CD4-positive, alpha-beta T cell treated with Interleukin-1 beta for 1 hour (primary cell): ENCODE data around the gene PRM3.

Experiments used
- DNase-seq, 2 donors: peaks; one replicate each; pipeline ENCODE4 v3.0.0-alpha.2; 2020 to 2022

Gene PRM3

DNA sequence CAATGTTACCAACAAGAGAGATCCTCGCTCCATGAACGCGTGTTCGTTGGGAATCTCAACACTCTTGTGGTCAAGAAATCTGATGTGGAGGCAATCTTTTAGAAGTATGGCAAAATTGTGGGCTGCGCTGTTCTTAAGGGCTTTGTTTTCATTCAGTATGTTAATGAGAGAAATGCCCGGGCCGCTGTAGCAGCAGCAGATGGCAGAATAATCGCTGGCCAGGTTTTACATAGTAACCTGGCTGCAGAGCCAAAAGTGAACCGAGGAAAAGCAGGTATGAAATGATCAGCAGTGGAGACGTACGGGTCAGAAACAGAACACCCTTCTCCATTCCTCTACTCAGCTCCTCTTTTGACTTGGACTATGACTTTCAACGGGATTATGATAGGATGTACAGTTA is 30.8 kb downstream of the PRM3 start:
- no peak for DNase-seq

DNA sequence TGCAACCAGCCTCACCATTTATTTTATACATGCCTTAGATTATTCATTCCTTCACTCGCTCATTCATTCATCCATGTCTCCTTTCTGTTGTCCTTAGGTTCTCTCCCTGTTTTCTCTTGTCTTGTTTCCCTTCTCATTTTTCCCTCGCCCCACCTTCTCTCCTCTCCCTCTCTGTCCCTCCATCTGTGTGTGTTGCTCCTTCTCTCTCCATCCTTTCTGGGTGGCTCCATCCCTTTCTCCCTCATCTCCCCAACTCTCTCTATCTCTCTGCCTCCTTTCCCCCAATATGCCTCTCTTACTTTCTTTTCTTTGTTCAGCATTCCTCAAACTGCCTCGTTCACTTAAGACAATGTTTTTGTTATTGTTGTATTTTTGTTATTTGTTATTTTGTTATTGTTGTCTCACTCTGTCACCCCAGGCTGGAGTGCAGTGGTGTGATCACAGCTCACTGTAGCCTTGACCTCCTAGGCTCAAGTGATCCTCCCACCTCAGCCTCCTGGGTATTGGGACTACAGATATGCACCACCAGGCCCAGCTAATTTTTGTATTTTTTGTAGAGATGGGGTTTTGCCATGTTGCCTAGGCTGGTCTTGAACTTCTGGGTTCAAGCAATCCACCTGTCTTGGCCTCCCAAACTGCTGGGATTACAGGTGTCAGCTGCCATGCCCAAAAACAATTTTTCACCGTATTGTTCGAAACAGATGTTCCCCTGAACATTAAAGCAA is 31.8 kb downstream of the PRM3 start:
- DNase-seq = no peak

DNA sequence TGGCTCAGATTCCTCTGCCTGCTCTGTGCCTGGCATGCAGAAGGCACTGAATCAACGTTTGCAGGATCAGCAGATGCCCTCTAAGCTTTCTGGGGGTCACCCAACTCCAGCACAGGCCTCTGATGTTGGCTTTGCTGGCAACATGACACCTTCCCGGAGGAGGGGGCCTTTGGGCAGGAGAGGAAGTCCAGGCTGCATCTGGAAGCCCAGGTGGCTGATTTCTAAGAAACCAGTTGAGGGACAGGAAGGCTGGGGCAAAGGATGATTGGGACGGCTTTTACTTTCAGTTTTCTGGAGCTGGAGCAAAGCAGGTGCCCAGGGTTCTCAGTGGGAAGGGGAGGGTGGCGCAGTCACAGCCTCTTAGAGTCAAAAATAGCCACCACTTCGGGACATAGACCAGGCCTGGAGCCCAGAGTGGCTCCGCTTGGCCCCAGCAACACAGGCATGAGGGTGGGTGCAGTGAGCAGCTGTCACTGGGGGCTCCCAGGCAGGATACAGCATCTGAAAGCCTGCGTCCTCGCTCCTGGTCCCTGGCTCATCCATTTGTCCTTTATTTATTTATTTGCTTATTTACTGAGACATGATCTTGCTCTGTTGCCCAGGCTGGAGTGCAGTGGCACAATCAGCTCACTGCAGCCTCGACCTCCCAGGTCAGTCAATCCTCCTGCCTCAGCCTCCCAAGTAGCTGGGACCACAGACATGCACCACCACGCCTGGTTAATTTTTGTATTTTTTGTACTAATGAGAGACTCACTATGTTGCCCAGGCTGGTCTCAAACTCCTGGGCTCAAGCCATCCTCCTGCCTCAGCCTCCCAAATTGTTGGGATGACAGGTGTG is 32.6 kb downstream of the PRM3 start:
- no peak for DNase-seq

GRCh38 chr16:11239644-11240632 is 33.5 kb downstream of the PRM3 start:
- DNase-seq = no peak

- no peak for DNase-seq
These were observed 34.9 kb downstream of the PRM3 start for GRCh38 chr16:11238272-11239202.

DNA sequence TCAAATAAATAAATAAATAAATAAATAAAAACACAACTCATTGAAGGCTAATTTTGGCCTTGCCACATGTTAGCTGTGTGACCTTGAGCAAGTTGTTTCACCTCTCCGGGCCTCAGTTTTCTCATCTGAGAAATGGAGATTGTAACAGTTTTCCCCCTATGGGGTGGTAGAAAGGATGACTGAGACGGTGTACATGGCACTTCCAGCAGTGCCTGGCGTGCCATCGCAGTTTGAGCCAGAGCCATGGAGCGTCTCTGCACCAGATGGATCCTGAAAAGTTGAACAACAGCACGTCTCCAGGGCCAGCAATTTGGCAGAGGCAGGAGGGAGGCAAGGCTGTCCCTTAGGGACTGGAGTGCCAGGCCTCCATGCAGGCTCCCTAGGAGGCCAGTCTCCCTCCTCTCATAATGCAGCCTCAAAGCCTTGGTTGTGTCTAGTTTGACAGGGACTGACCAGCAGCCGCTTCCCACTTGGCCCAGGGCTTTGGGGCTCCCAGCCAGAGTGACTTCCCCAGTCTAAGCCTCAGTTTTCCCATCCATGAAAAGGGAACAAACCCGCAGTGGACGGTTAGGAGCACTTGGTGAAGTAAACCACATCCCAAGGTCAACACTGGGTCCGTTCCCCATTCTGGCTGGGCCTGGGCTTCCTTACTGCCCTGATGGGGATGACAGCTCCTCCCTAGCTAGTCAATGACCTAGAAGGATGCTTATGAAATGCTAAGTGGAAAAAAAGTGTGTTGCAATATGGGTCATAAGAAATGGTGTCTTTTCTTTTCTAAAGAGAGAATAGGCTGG is 36.8 kb downstream of the PRM3 start:
- peak in 1 of 2 donors; percentile 49 for DNase-seq

- DNase-seq = no peak
These were observed 37.8 kb downstream of the PRM3 start for GRCh38 chr16:11235703-11235991.

GRCh38 chr16:11234884-11235702 is 38.3 kb downstream of the PRM3 start:
- DNase-seq = no peak

DNA sequence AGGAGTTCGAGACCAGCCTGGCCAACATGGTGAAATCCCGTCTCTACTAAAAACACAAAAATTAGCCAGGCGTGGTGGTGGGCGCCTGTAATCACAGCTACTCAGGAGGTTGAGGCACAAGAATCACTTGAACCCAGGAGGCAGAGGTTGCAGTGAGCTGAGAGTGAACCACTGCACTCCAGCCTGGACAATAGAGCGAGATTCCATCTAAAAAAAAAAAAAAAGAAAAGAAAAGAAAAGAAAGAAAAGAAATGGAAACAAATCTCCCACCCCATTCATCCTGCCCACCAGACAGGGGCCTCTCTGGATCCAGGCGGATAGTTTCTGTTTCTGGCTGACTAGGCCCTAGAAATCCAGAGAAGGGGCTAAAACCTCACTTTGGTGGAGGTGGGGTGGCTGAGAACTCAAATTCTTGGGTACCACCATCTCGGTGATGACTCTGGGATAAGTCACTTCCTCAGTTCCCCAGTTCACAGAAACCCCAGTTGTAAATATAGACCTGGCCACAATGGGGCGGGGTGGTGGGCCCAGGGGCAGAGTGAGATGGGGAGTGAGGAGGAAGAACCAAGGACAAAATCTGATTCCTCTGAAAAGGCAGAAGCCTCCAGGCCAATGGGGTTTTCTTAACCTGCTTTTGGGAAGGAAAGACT is 39.6 kb downstream of the PRM3 start:
- DNase-seq = peak; percentile 32 to 57

DNA sequence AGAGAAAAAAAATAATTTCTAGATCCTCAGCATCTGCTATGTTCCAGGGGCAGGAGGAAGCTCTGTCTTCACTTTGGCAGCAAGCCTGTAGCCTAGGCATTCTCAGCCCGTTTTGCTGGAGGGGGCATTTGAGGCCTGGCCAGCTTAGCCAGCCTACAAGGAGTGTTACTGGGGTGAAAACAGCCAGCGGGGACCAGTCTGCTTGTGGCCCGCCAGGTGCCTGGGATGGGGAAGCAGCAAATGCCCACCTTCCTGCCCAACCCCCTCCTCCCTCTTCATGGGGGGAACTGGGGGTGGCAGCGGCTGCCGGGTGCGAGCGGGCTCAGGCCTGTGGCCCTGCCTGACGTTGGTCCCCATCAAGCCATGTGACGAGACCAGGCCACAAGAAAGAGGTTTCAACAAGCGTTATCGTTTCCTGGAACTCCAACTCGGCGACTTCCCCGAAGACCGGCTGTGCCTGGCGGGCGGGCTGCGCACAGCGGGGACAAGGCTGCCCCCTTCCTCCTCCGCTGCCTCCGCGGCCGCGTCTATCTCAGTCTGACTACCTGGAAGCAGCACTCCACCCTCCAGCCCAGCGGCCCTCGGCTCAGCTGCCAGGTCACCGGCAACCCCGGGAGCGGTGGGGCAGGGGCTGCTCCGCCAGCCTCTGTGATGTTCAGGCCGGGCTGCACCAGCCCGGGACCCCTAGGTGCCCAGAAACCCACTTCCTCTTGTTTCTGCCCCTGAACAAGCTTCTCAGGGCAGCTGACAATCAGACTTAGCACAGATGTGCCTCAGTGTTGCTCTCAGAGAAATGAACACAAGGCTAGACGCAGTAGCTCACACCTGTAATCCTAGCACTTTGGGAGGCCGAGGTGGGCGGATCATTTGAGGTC is 40.3 kb downstream of the PRM3 start:
- DNase-seq = peak; percentile 86 to 89

GRCh38 chr16:11232302-11232851 is 41.1 kb downstream of the PRM3 start:
- DNase-seq = no peak

GRCh38 chr16:11231367-11231970 is 42.0 kb downstream of the PRM3 start:
- no peak for DNase-seq

DNA sequence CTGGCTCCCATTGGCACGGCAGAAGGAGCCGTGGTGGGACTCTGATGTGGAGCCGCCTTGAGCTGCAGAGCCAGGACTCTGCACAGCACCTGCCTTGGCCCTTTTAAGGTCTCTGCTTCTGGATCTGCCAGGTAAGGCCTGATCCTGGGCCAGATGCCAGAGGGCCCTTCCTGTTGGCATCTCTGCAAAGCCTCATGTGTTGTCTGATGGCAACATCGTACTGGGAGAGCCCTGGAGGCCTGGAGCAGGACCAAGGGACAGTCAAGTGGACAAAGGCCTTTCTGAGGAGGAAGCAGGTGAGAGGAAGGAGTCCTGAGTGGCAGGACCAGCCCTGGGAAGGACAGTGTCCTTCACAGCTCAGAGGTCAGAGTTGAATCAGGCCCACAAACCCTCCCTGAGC is 43.5 kb downstream of the PRM3 start:
- no peak for DNase-seq

GRCh38 chr16:11229432-11229831 is 44.0 kb downstream of the PRM3 start:
- DNase-seq = no peak

- no peak for DNase-seq
These were observed 47.5 kb downstream of the PRM3 start for GRCh38 chr16:11225677-11226549.

- DNase-seq = peak; percentile 84 to 85
These were observed 48.3 kb downstream of the PRM3 start for GRCh38 chr16:11224894-11225676.
